A673 (cell line): ENCODE measurements around the gene LRRC74B.

Experiments used
- EZH2 ChIP-seq: fragments of 200-600 bp; sonication (generic); IDR thresholded peaks from 2 replicates; pipeline ENCODE4 v1.6.1; 2017; ENCODE audit warnings: borderline replicate concordance, low read depth, mild to moderate bottlenecking, mixed read lengths, antibody characterized with exemption, low read length; ENCODE audit not compliant: poor library complexity, severe bottlenecking
- TF ChIP-seq, protein P1 (sequence below): fragments of 300-800, 200-600 bp; sonication (generic); conservative IDR thresholded peaks from 2 replicates; pipeline ENCODE4 v1.5.1; 2017; ENCODE audit warnings: low read depth, mild to moderate bottlenecking, antibody characterized with exemption, low read length, moderate library complexity, mixed read lengths

DNA sequence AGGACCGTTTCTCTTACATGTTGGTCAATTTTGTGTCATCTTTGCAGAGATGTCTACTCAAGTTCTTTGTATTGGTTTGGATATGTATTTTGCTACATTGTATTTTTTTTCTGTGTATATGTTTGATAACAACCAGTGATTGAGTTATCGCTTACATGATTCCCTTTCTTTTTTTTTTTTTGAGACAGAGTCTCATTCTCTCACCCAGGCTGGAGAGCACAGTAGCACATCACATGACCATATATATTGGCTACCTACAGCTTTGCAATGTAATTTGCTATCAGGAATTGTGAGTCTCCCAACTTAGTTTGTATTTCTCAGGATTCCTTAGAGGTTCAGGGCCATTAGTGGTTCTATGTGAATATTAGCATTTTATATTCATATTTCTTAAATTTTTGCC, 59.5 kb downstream of the LRRC74B start:
- TF ChIP-seq, protein P1, sequence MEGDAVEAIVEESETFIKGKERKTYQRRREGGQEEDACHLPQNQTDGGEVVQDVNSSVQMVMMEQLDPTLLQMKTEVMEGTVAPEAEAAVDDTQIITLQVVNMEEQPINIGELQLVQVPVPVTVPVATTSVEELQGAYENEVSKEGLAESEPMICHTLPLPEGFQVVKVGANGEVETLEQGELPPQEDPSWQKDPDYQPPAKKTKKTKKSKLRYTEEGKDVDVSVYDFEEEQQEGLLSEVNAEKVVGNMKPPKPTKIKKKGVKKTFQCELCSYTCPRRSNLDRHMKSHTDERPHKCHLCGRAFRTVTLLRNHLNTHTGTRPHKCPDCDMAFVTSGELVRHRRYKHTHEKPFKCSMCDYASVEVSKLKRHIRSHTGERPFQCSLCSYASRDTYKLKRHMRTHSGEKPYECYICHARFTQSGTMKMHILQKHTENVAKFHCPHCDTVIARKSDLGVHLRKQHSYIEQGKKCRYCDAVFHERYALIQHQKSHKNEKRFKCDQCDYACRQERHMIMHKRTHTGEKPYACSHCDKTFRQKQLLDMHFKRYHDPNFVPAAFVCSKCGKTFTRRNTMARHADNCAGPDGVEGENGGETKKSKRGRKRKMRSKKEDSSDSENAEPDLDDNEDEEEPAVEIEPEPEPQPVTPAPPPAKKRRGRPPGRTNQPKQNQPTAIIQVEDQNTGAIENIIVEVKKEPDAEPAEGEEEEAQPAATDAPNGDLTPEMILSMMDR: no peak
- no peak for TF ChIP-seq EZH2
